Measurements from ENCODE around the gene MAML3.
"Not testable (repeated sequence)": the region's sequence is repeated elsewhere in the genome, so short reads cannot be mapped to it uniquely, and the experiment has no call there.

MAML3 gene

DNA sequence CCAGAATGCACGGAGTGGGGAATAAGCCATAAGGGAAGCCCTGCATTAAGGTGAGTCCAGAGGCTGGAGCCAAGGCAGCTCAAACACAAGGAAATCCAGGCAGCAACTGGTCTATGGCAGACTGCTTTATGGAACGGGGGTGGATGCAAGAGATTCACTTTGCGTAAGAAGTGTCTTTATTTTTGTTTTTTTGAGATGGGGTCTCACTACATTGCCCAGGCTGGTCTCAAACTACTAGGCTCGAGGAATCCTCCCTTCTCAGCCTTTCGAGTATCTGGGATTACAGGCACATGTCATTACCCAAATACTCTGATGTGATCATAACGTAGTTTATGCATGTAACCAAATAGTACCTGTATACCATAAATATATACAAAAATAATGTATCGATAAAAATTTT, 199.5 kb downstream of the MAML3 start:
- DNase-seq = no peak

DNA sequence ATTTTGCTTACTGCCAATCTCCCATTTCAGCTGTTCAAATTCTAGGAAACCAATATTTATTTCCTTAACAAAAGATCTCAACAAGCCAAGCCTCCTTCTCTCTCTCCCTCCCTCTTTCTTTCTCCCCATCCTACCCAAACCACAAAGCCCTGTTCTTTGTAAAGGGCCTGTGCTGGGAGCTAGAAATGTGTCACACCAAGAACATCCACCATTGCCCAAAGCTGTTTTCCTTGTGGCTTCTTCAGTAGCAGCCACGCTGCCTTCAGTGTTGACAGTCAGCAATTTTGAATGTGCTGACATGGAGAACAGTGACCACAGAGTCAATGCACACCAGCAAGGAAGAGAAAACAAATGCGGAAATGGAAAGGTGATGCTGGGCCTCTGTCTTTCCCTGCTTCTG, 203.0 kb downstream of the MAML3 start:
- DNase-seq = no peak

DNA sequence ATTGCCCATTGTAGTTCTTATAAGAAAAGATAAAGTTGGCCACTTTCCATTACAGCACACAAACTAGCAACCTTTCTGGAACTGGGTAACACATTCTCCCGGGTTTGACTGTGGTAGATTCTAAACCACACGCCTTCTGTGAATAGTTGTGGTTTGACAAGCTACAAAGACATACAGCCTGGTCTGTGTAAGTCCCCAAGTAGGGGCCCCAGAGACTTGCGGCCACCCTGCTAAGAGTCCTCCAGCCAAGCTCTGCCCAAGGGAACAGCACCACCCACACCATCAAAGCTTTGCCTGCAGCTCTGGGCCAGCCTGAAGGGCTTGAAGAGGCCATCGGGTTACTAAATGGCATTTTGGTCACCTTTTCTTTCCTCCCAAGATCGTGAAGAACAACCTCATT, 203.4 kb downstream of the MAML3 start:
- no peak for DNase-seq

DNA sequence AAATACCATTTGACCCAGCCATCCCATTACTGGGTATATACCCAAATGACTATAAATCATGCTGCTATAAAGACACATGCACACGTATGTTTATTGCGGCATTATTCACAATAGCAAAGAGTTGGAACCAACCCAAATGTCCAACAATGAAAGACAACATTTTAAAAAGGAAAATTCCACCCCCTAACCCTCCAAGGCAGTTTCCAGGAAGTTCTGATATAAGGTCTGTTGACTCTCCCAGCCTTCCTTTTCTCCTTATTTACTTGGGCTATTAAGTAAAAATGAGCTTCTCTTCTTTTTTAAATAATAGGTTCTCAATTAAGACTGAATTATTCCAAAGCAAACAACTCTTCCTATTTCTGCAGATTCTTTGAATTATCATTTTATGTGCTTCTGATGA, 209.1 kb downstream of the MAML3 start:
- not testable (repeated sequence) for DNase-seq

DNA sequence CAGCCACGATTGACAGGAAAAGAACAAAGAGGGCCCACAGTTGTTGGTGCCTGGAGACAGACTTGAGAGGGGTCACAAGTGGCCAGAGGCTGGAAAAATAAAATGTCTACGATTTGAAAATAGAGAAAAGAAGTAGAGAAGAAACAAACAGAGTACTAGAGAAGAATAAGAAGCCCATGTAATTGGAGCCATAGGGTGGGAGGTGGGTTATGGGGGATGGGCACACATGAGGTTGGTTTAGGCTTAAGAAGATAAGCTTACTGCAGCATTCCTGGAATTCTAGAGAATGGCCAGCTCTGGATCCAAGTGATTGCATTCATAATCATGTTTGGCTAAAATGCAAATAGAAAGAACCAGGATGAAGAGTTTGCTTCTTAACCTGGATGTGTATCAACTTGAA, 210.7 kb downstream of the MAML3 start:
- DNase-seq = no peak

DNA sequence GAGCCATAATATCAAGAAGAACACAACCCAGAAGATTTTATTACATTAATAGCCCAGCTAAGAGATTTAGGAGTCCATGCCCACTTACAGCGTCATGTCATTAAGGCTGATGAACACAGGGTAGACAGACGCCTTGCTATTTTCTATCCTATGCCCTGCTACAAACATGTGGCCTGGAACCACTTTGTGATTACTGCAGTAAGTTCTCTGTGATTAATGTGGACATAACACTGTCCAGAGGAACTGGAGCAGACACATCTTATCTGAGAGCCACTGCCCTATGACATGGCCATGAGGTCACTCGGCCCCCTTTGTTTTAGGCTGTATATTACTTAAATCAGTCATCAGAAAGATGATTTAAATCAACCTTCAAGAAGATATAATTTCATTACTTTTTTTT, 211.7 kb downstream of the MAML3 start:
- DNase-seq = no peak

DNA sequence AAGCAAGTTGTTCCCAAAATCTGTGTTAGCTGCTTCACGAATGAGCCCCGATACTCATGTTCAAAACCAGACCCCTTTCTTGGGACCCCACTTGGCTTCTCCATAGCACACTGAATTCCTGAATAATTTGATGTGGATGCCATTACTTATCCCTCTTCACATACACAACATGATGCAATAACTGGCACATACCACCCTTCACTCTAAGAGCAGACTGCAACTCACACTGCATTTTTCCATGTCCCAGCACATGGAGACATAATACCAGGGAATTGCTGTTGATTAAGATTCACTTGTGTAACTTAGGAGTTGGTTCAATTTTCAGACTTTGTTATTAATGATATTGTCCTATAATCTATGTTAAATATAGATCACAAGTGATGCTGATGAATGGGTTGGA, 213.4 kb downstream of the MAML3 start:
- DNase-seq = no peak

DNA sequence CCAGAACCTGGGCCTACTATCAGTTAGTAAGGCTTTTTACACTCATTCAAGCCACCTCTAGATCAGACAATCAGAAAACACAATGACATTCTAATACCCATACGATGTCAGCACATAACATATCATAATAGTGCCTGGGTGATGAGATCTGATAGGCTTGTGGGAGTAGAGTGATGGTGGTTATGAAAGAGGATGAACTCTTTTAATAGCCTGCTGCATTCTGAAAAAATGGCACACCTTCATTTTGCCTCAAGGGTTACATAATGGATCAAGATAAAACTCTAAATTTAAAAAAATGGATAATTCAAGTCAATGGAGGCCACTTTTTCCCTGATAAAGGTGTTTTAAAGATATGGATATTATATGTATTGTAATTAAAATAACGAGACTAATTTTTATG, 215.6 kb downstream of the MAML3 start:
- no peak for DNase-seq

DNA sequence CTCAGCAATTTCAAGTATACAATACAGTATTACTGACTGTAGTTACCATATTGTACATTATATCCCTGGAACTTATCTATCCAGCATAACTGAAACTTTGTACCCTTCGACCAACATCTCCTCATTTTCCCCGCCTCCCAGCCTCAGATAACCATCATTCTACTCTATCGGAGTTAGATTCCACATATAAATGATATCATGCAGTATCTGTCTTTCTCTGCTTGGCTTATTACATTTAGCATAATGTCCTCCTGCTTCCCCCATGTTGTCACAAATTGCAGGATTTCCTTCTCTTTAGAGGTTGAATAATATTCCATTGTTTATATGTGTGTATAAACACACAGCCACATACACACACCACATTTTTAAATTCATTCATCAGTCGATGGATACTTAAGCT, 218.1 kb downstream of the MAML3 start:
- DNase-seq = no peak

DNA sequence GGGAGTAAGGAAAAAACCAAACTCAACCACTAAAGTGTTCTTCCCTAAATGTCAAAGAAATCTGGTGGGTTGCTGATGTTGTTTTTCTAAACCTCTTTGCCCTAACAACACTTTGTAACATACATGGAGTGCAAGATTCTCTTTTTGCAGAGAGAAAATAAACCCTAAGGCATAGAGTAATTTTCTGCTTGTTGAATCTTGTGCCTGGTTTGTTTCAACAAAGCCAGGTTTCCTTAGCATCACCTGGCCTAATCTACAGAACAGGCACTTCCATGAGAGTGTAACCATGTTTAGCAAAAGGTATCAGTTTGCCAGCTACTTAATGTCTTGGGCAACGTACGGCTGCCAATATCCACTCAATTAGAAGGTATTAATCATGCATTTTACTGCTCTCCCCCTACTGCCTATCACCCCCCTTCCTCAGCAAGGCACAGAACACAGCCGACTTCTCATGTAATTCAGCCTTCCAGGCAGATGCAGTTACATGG, 219.2 kb downstream of the MAML3 start:
- DNase-seq = no peak

DNA sequence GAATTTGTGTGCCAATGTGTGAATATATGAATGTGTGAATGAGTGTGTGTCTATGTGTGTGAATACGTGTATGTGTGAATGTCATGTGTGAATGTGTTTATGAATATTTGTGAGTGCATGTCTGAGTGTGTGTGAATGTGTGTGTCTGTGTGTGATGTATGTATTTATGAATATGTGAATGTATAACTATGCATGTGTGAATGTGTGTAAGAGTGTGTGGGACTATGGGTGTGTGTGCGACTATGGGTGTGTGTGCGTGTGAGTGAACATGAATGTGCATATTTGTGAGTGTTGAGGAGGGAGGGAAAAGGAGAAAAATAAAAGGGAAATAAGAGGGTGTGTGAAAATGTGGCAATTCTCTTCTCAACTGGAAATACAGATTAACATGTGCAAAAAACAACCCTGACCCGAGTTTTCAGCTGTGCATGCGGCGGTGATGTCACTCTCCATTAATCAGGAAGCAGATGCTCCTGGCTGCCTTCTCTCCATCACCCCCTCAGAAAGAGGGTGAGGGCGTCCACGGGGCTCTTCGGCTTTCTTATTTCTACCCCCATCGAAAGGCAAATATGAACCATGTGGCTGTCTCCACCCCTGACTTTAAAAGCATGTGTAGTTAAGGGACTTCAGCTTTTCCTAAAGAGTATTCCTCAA, 219.8 kb downstream of the MAML3 start:
- no peak for DNase-seq

DNA sequence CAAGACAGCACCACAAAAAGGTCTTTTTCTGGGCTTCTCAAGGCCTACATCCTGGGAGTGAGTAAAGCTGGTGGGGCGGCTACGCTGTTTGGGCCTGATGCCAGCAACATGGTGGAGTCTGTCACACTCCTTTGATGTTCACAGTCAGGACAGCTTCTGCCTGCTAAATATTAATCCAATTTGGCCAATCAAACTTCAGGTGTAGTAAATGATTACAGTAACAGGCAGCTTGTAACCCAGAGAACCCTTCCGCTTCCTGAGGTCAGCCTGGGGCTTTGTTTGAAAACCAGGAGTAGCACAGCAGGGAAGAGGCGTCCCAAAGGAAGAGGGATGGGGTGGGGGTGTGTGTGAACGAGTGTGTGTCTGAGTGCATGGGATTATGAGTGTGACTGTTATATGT, 220.4 kb downstream of the MAML3 start:
- DNase-seq = no peak

DNA sequence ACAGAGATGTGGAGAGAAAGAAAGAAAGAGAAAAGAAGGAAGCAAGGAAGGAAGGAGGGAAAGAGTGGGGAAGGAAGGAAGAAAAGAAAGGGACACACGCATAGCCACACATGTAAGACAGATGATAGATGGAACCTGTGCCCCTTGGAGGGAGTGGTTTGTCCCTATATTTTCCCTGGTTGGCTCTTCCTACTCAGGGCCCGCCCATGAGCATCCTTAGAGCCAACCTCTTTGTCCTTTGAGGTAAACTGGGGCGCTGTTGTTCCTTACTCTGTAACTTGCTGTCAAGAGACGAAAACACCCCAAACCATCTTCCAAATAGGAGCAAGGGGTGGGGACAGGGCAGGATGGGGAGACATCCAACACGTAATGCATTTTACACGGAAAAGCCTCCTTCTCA, 220.9 kb downstream of the MAML3 start:
- DNase-seq = no peak

DNA sequence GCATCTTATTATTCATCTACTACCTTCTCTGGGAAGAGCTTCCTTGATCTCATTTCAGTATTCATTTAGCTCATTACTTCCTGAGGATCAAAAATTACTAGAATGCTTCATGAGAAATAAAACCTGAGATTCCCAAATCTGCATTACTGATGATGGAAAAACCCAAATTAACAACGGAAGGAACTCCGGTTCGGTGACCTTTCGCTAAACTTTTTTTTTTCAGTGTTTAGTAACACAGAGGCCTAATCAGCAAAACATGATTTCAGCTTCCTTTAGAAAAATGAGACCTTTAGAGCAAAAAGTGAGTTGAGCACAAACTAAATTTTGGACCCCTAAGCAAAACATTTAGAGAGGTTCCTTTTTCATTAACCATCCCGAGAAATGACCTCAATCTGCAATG, 229.2 kb downstream of the MAML3 start:
- DNase-seq = no peak

DNA sequence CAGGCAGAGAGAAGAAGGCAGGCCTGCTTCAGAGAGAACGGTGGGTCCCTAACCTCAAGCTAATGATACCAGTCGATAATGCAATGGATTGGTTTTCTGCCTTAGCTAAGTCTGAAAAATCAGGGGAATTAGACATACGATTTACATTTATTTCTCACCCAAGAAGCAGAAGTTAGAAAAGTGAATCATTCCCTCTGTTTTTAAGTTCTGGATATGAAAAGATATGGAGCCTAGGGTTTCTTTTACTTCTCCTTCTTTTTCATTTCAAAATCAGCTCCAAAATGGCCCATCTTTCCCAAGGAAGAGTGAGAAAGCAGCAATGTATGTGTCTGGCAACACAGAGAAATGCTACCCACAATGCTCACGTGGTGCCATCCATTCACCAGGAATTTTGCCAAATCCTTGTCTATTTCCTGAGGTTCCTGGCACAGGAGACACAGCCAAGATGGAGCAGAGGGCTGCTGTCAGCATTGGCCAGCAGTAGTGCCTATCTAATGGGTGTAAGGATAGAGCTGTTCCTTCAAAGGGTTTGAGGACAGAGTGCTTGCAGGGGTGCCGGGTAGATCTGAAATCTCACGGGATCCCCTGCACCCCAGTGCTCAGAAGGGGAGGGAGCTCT, 231.5 kb downstream of the MAML3 start:
- DNase-seq = no peak

DNA sequence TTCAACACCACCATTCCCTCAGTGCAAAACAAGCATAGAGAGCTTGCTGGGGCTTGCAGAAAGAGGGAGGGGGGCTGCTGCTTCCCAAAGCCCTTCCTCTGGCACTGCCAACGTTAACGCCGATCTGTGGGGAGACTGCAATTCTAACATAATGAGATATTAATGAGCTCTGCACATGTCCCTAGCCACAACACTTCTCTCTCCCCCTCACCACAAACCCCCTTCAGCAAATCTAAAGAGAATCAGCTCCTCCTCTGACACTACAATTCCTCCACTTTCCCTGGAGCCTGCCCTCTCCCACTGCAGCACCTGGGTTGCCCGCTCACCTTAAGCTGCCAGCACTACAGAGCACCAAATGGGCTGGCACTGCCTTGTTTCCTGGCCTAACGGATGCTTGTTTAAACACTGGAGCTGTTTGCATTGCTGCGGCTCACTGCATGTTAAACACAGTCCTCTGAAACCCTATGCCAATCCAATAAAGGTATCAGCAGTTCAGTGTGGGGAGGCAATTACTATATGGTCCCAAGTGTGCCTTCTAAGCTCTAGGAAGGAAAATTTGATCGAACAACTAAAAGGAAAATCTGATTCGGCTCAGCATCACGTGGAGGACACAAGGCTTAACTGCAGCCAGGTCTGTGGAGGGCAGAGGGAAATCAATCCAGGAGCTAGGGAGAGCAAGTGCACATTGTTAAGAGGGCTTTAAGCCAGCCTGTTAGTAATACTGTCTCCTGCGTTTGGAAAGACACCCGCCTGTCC, 232.4 kb downstream of the MAML3 start:
- DNase-seq = peak; percentile 78

DNA sequence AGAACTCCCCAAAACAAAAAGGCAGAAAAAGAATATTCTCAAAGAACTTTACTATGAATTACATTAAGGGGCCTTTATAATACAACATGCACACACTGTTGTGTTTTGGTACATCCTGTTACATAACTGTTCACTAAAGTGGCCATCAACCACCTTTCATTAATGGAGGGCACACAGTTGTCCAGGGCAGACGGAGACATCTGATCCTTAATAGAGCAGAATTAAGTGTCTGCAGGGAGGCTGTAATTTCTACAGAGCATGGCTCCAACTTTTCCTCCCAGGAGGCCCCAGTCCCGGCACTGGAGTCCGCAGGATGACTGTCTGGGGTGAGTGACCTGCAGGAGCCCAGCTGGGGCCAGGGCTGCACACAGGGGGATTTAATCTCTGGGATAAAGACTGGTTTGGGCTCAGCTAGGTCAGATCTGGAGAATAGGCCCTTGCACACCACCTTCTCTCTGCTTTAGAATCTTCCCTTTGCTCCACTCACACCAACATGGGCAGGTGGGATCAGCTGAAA, 233.4 kb downstream of the MAML3 start:
- DNase-seq = no peak

DNA sequence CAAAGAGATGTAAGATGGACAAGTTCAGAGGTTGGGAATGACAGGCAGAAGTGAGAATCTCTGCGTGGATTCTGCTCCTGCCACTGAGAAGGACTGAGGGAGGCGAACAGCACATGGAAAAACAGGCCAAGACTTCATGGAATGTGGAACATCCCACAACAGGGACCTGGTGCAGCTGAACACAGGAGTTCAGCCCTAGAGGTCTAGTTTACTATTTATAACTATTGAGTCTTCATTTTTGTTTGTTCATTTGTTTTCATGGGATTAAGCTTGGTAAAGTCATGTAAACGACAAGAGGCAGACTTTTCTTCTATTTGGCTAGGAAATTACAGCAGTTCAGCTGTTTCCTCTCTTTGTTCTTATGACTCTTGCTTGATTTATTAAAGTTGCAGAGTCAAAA, 234.5 kb downstream of the MAML3 start:
- no peak for DNase-seq

DNA sequence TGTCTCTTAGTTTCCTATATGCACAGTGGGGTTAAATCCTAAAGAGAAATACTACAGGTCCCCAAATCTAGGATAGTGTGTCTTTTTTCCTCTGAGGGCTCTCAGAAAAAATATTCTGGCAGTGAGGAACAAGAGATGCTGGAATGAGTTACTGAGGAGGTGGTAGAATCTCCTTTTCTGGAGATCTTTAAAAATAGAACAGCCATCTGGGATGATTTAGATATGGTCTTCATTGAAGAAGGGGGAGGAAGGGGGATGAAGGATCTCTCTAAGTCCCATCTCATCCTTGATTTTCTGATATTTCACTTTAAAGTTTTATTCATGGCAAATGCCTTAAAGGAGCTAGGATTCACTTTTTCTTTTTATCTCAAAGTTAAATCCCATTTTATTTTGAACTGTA, 235.0 kb downstream of the MAML3 start:
- no peak for DNase-seq

DNA sequence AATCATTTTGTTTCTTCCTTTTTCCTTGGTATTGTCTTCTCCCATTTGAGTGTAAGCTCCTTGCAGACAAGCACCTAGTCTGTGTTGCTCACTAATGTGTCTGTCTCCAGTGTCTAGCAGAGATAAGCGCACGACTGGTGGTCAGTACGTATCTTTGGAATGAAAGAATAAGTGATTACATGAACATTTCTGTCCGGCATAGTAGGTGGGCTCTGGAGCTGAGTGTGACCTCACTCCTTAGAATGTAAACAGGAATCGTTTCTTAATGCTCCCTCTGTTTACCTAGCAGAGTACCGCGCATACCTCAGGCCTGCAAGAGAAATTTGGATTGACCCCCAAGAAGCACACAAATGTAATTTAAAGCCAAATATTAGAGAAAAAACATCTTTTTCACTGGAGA, 235.4 kb downstream of the MAML3 start:
- DNase-seq = no peak

DNA sequence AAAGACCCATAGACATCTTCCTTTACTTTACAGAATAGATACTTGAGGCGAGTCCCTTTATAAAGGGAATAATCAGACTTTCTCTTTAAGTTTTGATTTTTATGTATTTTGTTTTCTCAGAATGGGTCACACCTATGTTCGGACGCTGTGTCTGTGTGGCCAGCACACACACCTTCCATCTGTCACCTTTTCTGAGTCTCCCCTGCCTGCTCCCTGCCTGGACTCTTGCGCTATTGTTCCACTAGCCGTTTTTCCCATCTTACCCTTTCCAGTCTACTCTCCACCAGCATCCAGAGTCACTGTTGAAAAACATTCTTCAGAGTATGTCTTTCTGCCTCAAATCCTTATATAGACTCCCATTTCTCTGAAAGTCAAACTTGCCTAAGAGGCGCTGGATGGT, 236.1 kb downstream of the MAML3 start:
- DNase-seq = no peak

DNA sequence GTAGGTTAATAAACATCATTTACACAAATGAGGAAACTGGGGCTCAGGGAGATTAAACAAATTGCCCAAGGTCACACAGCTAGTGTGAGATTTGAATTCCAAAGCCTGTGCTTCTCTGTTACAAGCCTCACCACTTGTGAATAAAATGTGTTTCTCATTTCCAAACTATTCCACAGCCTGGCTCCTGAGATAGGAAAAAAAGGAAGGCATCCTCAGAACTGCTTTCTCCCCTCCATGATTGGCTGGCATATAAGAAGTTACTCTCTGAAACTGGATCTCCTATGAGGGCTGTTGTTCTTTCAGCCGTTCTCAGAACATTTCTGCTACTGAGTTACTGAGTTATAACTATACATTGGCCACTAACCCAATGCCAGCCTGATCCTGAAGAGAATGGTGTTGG, 237.9 kb downstream of the MAML3 start:
- DNase-seq = no peak

DNA sequence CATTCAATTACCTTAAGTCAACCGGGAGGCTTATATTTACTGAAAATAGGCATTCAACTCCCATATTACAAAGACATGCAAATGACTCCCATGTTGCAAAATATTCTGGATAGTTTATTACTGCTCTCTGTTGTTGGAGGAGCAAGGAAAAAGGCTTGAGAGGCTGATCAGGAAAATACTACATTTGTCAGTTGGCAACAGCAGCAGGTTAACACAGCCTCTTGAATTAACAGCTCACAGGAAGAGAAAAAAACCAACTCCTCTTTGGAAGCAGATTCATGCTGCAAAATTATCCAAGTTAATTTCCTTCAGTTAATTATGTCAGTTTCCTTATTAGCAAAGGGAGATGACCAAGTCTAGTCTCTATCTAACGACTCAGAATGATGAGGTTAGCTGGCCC, 238.9 kb downstream of the MAML3 start:
- DNase-seq = no peak

DNA sequence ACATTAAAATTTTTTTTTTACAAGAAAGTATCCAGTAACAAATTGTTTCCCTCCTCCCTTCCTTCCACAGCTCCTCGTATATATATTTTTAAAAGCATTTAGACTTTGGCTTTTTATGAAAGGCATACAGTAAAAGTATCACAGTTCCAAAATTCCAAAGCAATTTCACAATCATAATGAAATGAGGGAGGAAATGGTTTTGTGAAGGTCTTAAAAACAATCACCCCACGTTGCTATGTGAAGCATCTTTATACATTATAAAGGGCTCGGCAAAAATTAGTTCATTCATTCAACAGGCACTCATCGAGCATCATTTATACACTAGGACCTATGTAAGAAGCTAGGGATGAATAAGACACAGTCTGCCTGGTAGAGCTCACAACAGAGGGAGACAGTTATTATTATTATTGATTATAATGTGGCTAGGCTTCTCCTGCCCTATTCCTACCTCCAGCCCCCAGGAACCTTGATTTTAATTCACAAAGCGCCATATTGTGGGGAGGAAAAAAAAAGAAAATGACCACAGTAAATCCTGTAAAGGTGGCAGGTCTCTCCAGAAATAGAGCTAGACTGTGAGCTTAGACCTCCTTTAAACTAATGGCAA, 239.9 kb downstream of the MAML3 start:
- no peak for DNase-seq
